HG03558 (cell line): ENCODE measurements around the gene TK1.

Experiments
- ATAC-seq: cut with Tn5 transposase; IDR thresholded peaks from one replicate; pipeline ENCODE4 v1.9.1; 2021; ENCODE audit warnings: moderate number of reproducible peaks; ENCODE audit not compliant: unreplicated experiment; ENCODE audit errors: extremely low read depth

Gene TK1

DNA sequence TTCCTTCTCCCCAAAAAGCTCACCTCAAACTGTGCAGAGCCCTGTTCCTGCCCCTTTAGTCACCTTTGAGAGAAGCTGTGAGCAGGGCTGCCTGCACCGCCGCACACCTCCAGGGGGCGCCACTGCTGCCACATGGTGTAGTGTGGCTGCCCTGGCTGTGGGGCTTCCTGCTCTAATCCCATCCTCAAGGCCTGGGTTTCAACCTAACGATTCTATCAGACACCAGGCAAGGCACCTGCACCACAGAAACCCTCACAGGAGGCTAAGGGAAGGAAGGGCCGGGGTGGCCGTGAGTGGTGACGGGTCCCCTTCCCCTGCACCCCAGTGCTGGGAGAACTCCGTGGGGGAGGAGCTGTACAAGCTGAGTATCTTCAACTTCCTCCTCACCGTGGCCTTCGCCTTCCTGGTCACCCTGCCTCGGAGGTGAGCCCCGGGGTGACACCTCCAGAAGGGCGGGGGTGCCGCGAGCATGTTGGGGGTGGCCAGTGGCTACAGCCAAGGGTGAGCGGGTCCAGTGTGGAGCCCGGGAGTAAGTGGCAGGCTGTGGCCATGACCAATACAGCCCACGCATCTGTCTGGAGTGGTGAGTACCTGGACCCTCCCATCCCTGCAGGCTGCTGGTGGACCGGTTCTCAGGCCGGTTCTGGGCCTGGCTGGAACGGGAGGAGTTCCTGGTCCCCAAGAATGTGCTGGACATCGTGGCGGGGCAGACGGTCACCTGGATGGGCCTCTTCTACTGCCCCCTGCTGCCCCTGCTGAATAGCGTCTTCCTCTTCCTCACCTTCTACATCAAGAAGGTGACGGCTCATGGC, 49.3 kb downstream of the TK1 start:
- no peak for ATAC-seq

DNA sequence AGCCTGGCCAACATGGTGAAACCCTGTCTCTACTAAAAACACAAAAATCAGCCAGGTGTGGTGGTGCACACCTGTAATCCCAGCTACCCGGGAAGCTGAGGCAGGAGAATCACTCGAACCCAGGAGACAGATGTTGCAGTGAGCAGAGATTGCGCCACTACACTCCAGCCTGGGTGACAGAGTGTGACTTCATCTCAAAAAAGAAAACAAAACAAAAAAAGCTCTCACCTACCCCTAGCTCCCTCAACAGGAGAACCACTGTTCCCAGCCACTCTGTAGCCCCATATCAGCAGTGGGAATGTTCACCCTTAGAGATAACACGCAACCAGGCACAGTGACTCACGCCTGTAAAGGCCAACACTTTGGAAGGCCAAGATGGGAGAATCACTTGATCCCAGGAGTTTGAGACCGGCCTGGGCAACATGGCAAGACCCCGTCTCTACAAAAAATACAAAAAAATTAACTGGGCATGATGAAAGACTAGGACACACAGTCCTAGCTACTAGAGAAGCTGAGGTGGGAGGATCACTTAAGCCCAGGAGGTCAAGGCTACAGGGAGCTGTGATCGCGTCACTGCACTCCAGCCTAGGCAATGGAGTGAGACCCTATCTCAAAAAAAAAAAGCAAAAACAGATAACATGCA, 50.9 kb downstream of the TK1 start:
- ATAC-seq = no peak

DNA sequence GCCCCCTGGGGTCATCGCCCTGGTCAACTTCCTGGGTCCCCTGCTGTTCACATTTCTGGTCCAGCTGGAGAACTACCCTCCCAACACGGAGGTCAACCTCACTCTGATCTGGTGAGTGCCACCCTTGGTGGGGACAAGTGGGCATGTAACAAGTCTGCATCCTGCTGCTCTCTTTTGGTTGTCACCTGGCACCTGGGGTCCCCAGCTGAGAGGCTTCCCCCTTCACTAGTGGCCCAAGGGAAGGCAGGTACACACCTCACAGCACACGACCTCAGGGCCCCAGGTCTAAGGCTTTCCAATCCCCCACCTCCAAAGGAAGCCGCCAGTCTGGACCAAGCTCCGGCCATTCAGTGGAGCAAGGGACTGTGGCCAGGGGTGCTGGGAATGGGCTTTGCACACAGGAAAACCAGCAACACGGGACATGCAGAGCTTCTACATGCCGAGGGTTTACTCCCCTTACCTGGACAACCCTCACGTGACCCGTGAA, 51.9 kb downstream of the TK1 start:
- ATAC-seq = no peak

DNA sequence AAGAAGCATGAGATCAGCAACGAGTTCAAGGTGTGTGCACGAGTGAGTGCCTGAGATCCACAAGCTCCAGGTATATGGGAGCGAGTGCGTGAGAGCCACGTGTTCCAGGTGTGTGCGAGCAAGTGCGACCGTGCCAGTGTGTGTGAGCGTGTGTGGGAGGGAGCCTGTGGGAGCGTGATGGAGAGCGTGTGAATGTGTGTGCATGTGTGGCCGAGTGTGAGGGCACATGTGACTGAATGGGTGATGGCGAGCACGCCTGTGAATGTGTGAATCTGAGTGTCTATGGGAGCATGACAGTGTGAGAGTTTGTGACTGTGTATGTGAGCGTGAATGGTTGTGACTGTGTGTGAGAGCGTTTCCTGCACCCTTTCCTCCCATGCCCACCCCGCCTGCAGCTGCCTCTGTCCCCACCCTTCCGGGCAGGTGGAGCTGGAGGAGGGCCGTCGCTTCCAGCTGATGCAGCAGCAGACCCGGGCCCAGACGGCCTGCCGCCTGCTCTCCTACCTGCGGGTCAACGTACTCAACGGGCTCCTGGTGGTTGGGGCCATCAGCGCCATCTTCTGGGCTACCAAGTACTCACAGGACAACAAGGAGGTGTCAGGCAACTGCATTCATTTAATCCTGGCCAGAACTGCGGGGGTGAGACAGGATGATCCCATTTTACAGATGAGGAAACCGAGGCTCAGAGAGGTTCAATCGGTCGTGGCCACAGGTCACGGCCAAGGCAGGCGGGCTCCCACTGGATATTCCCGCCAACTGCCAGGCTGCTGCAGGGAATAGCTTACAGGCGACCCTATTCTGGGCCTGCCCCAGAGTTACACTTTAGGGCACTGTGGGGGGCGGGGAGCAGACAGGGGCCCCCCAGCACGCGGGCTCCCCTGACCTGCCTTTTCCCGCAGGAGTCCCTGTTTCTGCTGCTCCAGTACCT, 52.6 kb downstream of the TK1 start:
- ATAC-seq = no peak

DNA sequence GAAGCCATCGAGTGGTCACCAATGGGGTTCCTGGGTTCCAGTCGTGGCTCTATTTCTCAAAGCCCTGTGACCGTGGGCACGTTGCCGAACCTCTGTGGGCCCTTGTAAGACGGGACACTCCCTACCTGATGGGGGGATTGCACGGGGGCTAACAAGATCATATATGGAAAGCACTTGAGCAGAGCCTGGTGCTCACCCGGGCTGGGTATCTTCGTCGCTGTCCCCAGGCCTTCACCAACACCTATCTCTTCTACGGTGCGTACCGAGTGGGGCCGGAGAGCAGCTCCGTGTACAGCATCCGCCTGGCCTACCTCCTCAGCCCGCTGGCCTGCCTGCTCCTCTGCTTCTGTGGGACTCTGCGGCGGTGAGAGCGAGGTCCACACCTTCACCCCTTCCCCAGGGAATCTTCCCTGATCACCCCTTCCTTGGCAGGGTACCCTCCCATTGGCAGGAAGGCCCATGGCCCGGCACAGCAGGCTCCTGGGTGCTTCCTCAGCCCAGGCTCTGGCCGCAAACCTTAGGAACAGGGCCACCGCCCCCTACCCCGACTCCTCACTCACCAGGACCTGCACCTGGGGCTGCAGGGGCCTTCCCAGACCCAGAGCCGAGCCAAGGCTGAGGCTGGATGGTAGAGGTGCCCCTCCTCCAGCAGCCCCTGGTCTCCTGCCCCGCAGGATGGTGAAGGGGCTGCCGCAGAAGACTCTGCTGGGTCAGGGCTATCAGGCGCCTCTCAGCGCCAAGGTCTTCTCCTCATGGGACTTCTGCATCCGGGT, 53.5 kb downstream of the TK1 start:
- ATAC-seq = no peak

DNA sequence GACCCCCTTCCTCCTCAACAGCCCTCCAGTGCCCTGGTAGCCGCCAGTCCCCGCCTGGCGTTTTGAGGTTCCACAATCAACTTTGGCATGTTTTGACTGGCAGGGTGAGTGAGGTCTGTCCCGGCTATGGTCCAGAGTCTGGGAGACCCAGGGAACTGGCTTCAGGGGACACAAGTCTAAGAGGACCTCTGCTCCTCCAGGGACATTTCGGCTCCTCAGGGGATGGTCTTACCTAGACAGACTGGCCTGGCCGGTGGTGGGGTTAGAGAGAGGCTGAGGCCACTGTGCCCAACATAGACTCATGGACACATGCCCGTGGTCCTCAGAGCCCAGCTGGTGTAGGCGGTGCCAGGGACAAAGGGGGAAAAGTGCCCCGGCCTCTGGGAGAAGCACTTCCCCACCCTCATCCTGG, 54.1 kb downstream of the TK1 start:
- no peak for ATAC-seq

DNA sequence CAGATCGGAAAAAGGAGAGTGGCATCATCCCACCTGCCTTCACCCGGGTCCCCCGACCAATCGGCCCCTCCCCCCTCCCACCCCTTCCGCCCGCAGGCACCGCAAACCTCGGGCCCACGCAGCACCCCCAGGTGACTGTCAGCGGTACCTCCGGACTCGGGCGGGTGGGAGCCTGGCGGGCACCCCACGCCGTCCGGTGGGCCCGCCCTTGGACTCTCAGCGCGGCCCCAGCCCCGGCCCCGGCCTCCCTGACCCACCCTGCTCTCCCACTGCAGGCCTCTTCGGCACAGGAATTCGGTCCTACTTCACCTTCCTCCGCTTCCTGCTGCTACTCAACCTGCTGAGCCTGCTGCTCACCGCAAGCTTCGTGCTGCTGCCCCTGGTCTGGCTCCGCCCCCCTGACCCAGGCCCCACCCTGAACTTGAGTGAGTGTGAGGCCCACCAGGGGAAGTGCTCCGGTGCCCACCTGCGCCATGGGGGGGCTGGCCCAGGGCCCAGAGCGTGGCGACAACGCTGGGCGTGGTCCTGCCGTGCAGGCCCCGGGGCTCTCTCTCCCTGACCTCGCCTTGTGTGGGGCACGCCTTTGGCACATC, 54.7 kb downstream of the TK1 start:
- no peak for ATAC-seq

DNA sequence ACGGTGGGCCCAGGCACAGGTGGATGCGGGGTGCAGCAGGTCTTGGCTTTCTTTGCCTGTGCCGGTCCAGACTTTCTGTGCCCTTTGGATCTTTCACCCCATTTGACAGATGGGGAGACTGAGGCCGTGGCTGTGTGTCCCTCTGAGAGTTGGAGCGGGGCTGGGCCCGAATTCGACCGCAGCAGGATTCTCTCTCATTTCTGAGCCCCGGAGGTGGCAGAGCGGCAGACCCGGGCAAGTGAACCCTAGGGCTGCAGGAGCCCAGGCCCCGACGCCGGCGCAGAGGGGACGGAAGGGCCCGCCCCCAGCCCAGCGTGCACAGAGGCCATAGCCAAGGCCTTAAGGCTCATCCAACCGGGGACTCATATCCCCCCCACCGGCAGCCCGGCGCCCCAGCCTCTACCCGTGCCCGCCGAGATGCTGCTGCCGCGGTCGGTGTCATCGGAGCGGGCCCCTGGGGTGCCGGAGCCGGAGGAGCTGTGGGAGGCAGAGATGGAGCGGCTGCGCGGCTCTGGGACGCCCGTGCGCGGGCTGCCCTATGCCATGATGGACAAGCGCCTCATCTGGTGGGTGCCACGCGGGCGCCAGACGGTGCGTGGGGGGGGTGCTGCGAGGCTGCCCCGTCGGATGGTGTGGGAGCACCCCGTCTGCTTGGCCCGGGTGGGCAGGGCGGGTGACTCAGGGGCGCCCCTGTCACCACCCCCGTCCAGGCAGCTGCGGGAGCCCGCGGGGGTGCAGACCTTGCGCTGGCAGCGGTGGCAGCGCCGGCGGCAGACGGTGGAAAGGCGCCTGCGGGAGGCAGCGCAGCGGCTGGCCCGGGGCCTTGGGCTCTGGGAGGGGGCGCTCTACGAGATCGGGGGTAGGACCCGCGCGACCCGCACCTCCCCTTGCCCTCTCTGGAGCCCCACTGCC, 55.4 kb downstream of the TK1 start:
- ATAC-seq = no peak

DNA sequence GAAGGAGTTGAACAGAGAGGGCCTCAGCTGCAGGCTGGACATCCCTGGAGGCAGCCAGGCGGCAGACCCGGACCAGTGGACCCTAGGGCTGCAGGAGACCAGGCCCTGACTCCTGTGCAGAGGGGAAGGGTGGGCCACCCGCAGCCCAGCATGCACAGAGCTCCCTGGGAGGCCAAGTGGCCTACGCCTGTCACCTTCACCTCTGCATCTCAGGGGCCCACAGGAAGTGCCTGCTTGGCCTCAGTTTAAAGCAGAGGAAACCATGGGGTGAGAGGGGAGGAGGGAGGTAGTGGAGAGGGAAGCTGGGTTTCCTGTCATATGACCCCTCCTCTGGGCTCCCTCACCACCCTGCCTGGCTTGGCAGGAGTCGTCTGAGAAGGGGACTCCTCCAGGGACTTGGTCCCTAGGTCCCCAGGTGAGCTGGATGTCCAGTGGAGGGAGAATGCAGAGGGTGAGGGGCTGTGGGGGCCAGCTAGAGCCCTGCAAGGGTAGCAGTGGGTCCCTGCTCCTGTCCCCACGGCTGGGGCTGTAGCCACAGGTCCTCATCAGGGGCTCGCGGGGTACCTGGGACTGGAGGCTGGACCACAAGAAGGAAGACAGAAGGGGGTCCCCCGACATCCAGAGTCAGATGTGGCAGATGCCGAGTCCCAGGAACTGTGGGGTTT, 56.3 kb downstream of the TK1 start, which contains the start of gene TMC8:
Gene TMC8, plus strand, starts transcription at position 335 of the 665 bp plus-strand sequence. CDS start 818 bp downstream, outside the sequence.
- no peak for ATAC-seq

DNA sequence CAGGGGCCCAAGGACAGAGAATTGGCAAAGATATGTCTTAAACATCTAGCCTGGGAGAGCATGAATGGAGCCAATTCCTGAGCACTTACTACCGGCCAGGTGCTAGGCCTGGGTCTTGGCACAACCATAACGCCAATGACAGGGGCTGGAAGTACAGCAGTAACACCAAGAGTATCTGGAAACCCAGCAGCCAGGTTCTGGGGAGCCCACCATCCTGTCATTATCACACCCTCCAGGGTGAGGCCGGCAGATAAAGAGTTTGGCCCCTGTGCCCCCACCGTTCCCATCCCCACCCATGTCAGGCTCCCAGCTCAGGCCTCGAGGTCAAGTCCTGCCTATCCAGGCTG, 56.8 kb downstream of the TK1 start:
- ATAC-seq = no peak

DNA sequence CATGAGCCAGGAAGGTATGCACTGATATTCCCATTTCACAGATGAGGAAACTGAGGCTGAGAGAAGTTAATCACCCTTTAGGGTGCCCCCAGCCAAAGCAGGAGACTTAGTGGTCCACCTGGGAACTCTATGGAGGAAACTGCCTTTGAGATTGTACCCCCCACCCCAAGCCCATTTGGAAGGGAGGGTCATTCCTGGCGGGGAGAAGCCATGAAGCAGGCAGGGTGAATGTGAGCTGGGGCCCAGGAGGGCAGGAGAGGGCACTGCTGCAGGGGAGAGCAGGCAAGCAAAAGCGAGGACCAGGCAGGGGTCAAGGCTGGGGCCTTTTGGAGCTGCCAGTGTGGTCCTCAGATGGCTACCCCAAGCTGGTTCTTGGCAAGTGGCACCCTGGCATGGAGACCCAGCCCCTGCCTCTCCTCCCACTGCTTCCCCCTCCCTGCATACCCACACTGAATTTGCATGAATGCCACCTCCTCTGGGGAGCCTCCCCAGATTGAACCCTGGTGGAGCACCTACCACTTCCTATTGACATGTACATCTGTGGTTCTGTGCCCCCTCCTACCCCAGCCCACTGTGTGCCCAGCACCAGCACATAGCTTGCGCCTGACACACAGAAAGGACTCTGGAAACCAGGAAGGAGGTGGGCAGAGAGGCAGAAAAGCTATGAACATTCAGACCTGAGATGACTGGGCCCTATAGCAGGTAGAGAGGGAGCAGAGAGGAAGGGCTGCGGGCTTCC, 57.3 kb downstream of the TK1 start:
- no peak for ATAC-seq

DNA sequence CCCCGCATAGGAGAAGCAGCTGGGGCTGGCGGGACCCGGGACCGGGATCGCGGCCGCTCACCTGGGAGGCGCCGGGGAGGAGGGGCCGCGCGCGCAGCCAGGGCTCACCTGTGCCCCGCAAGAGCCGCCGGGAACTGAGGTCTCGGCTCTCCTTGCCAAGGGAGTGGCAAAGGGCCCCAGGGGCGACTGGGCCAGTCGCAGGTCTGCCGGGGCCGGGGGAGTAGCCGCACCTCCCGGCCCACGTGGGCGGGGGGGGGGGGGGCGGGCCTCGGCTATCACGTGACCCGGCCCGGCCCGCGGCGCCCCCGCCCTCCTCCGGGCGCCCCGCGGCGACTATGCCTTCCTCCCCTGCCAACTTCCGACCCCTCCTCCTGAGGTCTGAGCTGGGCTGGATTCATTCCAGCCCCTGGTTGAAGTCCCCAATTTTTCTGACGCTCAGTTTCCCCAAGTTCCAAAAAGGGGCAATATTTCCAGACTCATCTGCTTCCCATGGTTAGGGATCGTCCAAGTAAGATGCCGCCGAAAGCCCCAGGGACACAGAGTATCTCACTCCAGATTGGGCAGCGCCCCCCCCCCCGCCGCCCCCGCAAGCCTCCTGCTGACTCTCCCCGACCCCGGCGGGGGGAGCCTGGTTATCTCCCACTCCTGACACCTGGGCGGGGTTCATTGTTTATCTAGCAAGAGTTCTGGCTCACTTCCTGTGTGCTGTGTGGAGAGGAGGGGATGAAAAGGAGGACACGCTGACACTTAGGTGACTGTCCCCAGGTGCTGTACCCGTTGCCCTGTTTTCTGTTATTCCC, 58.1 kb downstream of the TK1 start, which contains the start of gene TMC6:
Gene TMC6, minus strand, starts transcription at position 205 of the 800 bp plus-strand sequence. CDS start 1,923 bp downstream, outside the sequence.
- ATAC-seq = no peak

DNA sequence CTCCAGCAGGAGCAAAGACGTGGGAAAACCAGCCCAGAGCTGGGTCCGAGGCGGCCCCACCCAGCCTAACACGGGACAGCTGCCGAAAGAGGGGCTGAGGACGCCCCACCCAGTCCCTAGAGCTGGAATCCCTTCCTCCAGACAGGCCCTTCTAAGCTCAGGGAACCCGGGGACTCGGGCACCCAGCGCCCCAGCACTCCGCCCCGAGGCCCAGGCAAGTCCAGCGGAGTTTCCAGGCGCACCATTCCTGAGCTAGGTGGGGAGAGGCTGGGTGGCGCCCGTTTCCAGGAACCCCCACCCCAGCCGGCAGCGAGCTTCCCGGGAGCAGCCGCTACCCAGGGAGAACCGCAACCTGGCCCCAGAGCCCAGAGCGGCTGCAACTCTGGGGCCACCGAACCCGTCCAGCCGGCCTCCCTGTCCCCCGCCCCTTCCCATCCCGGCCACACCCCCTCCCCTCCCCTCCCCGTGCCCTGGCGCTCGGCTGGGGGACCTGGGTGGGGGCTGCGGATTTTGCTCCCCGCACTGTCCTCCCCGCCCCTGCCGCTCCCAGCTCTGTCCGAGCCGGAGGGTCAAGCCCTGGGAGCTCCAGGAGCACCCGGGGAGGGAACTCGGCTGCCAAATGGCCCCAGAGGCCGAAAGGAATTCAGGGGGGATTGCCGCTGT, 58.8 kb downstream of the TK1 start:
- ATAC-seq = no peak

DNA sequence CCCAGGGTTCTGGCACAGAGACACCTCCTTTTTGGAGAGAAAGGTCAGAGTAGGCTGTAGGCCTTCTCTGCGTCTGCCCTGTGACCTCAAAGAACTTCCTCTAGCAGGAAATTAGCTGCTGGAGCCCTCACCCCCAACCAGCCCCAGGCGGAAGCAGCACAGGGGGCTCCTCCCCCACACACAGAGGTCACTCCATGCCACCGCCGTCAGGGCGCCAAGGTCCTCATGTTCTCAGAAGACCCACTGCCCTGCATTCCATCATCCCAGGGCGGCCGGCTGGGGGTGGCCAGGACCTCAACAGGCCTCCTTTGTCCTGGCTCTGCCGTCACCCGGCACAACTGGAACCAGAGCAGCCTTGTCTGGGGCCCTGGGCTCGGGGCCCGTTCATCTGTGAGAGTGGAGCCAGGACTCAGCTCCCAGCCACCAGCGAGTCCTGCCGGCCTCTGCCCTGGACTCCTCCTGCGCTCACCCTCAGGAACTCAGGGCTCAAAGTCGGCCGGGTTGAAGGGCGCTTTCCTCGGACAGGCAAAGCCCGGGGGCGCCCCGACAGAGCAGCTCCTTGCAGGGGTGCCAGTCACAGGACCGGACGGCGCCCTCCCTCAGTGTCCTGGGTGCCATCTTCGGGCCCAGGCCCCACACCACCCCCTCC, 59.5 kb downstream of the TK1 start:
- ATAC-seq = no peak

DNA sequence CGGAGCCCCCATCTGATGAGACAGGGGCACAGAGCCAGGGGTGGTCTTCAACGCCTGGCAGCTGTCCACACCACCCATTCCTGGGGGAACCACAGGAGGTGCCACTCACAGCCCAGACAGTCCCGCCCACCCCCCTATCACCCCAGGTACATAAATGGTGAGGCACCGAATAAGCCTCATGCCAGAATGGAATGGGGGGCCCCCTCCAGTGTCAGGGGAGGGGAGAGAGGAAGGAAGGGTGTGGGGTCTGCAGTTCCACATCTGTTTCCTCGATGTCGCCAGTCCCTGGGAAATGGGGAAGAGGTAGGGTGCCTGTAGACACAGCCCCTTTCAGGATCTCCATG, 60.0 kb downstream of the TK1 start:
- no peak for ATAC-seq
